Fibroblast of skin of right biceps (primary cell): Measurements from ENCODE around the gene KDM8.

Experiments used
- DNase-seq: peaks from one replicate; pipeline ENCODE4 v3.0.0-alpha.2; 2013

Gene KDM8

DNA sequence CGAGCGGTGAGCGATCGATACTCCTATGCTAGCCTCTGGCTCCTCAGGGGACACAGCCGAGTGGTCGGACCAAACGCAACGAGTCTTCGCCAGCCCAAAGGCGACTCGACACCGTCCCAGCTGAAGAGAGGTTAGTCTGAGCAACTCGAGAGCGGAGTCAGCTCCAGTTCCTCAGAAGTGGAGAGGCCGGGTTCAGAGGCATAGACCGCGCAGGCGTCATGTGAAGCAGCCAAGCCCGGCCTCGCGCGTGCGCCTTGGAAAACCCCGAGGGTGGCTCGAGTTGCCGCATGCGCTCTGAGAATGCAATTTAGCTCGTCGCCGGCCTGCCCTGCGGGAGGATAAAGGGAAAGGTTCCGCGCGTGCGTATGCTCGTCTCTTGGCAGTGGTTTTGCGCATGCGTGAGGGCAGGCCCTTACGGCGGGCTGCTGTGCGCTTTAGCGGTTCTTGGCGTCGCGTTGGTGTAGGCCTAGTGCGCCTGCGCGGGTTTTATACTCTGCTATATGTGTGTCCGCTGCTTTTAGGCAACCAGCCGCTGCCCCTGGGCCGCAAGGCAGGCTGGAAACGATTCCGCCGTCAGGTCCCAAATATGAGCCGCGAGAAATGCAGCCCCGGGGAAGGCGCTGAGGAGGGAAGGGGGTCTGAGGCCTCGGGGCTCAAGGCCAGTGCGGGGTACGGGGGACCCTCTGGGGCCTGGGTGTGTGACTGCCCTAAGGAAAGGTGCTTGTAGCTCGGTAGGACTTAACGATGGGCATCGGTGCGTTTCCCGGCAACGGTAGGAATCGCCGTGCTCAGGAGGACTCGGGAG is at the start of gene KDM8:
Gene KDM8, plus strand, starts transcription at position 20 of the 805 bp plus-strand sequence. CDS start 6,598 bp downstream, outside the sequence.
- peak; percentile 99 for DNase-seq

DNA sequence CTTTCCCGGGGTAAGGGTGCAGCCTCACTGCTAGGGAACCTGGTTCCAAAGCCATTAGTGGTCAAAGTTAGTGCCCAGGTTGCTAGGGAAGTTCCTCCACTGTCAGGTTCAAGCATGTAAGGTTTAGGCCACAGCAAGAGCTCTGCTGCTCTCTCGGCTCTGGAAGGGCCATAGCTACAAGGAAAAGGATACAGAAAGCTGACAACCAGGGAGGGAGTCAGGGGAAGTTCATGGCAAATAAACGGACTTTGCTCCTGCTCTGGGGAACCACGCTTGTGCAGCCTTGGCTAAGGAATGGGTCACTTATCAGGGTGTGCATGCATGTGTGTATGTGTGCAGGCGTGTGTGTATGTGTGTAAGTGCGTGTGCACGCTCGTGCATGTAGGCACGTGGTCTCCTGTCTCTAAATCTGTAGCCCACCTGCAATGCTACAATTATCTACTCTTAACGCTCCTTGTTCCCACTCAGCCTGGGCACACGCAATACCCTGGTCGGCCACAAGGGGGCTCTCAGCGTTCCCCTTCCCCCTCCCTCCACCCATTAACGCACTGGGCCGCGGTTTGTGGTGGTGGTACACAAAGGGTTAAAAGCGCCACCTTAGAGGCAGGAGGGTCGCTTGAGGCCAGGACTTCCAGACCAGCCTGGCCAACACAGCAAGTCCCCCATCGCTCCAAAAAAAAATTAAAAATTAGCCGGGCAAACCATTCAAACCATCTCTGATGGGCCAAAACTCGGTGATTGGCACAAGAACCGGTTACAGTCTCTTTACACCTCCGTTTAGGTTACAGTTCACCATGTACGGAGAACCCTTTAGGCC is 48.4 kb upstream of the KDM8 start:
- peak; percentile 35 for DNase-seq

DNA sequence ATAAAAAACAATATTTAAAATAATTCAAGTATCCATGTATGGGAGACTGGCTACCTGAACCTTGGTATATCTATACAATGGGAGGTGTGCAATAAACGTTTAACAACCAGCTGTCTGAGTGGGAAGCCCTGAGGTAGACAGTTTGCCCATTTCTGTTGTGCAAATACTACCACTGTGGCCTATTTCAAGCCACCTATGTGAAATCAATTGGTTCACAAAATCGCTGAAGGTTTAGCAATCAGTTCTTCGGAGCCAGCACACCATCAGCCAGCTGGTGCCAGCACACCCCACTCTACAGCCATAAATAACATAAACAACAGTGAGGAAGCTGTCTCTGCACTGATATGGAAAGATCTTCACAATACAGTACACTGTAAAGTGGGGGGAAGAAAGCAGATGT is 46.7 kb upstream of the KDM8 start:
- DNase-seq: no peak

DNA sequence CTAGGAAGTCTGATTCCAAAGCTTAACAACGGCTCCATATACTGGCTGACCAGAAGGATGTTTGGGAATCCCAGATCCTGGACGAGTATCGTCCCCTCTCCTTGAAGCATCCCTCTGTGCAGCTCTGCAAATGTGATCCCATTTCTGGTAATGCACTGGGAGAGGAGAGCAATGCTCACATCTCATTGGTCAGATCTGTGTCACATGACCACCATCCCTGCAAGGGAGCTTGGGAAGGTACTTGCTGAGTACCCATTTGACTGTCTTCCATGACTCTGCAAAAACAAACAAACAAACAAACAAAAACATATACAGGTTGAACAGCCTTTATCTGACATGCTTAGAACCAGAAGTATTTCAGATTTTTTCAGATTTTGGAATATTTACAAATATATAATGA is 41.9 kb upstream of the KDM8 start:
- no peak for DNase-seq

DNA sequence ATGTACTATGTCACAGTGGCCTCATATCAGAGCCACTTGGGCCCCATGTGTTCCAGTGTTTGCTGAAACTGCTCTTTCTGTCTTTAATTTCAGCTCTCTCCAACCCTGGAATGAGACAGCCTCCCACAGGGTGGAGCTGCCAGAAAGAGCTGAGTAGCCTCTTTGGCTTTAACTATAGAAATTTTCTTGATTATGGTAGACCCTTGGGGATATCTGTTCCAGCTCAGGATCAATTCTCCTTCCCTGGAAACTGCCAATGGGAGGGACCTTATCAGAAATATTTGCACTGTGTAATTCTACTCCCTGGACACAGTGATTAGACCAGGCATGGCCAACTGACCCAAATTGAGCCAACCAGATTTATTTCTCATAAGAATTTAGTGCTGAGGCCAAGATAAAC is 39.0 kb upstream of the KDM8 start:
- DNase-seq: no peak

DNA sequence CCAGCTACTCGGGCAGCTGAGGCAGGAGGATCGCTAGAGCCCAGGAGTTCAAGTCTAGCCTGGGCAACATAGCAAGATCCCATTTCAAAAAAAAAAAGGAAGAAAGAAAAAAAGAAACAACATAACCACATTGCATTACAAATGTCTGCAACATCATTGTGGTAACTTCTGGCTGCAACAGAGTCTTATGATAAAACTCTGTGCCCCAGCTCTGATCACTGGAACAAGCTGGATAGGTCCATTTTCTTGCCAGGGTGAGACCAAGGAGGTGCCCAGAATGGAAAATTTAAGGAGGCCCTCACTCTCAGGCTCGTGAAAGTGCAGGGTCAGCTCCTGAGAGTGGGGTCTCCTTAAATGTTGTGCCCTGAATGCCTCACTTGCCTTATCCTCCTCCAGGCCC is 37.8 kb upstream of the KDM8 start:
- no peak for DNase-seq

DNA sequence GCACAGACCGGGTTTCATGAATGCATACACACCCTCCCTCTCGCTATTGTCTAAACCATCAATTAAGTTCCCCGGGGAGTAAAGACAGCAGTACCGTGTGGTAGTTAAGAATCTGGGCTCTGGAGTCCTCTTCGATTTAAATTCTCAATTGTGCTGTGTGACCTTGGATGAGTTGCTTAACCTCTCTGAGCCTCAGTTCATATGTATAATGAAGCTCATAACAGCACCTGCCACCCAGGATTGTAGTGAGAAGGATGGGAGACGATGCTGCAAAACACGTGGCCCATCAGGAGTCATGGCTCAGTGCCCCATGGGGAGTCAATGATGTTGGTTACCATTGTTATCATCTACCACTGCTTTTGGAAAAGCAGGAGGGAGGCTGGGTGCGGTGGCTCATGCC is 34.5 kb upstream of the KDM8 start:
- no peak for DNase-seq

DNA sequence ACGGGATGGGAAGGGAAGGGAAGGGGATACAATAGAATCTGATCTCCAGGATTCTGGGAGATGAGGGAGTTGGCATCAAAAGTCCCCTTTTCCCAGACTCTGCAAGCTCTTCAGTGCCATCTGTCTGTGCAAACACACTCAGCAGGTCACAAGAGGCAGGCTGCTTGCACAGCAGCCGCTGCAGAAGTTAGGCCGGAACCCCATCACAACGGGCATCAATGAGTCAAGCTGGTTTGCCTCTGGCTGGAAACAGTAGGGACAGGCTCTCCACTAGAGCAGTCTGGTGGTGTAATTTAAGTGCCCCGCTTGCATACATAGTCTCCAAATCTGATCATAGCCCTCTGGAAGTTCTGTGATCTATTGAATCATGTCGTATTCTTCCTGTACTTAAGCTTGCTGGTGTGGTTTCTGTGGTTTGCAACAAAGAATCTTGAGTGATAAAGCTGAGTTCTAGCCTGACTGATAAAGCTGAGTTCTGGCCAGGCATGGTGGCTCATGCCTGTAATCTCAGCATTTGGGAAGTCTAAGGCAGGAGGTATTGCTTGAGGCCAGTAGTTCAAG is 33.7 kb upstream of the KDM8 start:
- DNase-seq: peak; percentile 82

DNA sequence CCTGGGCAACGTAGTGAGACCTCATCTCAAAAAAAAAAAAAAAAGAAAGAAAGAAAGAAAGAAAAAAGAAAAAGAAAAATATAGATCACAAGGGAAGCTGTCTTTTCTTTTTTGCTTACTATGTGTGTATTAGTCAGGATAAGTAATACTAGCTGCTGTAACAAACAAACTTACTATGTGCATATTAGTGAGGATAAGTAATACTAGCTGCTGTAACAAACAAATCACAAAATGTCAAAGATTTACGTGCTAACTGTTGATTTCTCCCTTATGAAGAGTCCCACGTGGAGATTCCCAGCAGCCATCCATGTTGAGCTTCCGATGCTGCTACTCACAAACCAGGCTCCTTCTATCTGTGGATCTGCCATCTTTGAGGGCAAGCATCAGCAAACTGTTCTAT is 31.7 kb upstream of the KDM8 start:
- DNase-seq: no peak

DNA sequence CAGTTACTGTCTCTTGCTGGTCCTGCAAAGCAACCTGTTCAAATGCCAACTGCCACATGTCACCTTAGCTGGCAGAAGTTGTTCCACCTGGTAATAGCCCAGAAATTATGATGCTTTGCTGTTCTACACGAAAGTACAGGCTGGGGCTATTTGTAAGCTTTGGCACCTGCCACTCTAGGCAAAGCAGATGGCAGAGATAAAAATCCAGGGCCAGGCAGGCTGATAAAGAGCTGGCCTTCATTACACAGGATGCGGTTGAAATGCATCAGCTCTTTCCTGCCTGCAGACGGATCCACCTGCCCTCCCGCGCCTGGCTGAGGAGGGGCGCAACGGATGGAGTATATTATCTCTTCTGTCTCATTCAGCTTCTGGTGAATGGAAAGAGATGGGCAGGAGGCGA is 29.3 kb upstream of the KDM8 start:
- no peak for DNase-seq

DNA sequence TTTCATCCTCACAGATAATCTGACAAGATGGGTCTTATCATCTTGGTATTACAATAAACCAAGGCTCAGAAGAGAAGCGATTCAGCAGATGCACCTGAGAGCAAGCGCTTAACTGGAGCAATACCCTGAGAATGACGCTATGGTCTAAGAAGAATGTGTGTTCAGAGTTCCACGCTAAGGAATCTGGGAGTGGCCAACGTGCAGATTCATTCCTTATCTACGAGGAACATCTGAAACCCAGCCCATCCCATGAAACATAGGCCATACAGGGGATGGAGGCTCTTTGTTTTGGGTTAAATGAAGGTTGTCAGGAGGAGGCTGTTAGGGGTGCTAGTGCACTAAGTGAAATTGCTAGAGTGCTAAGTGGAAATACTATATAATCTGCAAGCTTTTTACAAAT is 28.5 kb upstream of the KDM8 start:
- DNase-seq: peak; percentile 68

DNA sequence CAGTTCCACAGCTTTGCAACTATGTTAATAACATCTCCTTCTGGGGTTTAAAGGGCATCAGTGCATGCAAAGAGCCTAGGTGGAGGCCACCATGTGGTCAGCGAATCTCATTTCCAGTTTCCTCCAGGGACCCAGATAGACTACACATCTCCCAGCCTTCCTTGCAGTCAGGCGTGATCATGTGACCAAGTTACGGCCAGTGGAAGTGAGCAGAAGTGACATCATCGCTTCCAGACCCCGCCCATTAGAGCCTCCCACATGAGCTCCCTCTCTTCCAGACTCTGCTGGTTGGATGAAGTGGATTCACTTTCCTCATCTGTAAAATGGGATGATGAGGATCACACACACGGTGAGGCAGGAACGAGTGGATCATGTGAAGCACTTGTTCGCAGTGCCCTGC is 27.4 kb upstream of the KDM8 start:
- no peak for DNase-seq

DNA sequence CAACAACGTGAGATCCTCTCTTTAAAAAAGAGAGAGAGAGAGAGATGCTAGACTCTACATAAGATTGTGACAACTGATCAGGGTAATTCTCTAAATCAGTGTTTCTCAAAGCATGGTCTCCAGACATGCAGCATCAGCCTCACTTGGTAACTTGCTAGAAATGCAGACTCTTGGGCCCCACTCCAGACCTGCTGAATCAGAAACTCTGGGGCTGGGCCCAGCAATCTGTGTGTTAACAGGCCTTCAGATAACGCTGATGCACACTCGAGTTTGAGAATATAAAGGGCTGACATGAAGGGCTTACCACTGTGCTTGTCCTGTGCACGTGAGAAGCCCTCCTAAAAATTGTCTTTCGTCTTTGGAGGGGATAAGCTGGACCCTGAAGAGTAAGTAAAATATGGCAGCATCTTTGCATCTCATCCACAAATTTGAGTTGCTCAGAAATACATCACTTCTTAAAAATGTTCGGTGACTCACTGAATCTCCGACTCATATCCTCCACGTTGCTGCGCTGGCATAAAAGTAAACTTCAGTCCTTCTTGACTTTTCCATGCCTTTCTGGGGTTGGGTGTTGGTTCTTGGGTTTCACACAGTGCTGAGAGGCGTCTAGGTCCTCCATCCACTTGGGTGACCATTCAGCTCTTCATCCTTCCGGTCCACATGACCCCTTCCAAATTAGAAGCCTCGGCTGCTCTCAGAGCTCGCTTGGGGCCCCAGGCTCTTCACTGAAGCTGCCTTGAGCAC is 26.1 kb upstream of the KDM8 start:
- DNase-seq: peak; percentile 89

DNA sequence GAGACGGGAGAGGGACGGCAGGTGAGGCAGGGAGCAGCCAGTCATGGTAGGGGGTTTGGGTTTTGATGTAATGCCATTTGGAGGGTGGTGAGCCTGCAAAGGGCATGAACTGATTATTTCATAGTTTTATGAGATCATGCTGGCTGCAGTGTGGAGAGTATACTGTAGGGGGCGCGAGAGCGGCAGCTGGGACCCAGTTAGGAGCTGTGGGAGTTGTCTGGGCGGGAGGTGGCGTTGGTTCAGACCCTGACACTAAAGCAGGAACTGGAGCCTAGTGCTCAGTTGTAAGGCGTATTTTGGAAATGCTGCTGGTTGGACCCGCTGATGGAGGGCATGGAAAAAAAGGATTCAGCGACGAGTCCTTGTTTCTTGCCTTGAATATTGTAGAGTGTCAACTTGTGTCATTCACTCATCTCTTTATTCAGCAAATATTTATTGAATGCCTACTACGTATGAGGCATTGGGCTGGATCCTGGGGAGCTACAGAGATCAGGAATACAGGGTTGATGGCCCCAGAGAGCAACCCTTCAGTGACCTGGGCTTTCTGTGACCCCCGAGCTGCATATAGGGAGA is 23.7 kb upstream of the KDM8 start:
- DNase-seq: peak; percentile 61

DNA sequence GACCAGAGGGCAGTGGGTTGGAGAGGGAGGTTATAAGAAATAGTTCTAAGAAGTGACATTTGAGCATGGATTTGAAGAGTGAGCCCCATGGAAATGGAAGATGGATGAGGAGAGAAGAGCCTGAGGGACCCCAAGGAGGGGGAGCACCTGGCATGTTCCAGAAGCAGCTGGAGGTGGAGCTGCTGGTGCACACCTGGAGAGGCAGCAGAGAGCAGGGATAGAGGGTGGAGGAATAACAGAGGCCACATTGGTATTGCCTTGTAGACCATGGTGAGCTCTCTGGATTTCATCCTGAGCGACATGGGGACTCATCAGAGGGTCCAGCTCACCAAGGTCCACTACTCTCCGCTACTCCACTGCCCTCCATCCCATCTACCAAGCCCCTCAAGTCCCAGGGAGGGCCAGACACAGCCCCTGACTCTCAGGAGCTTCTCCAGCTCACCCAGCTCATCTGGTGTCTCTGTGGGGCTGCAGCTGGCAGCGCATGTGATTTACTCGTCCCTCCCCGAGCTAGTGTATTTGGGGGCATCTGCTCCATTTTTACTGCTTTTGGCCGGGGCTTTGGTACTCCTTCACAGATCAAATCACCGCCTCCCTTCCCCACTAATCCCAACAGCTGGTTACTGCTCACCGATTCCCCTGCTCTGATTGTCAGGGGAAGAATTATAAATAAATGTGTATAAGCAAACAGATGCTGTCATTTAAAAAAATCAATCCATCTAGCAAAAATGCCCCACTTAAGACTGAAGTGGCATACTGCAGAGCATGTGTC is 22.1 kb upstream of the KDM8 start:
- no peak for DNase-seq

DNA sequence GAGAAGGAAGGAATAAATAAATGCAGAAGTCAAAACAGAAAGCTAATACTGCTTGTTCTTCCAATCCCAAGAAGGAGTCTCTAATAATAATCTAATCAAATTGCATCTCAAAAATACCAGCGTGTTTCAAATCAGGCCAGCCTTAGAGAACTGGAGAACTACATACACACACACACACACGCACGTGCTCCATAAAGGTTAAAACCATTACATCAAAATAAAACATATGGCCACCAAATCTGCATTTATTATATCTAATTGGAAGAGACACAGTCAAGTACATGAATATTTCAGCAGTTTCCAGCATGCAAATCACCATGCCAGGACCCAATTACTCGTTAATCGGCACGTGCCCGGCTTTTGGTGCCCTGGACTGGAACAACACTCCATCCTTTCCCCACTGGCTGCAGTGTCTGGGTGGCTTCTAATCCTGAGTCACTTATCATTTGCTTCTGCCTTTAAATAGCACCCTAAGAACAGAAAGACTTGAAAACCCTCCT is 20.4 kb upstream of the KDM8 start:
- DNase-seq: no peak

DNA sequence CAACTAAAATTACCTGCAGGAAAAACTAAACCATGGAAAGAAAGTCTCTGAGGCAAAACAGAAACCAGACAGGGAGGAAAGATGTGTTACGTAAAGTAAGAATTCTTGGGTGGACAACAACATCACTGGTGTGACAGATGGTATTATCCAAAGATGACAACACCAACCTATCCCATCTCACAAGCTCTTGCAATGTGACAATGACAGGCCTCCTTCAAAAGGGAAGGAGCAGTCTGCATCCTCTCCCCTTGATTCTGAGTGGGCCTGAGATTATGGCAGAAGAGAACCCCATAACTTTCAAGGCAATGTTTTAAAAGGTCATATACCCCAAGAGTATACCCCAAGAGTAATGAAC is 17.6 kb upstream of the KDM8 start:
- DNase-seq: no peak

DNA sequence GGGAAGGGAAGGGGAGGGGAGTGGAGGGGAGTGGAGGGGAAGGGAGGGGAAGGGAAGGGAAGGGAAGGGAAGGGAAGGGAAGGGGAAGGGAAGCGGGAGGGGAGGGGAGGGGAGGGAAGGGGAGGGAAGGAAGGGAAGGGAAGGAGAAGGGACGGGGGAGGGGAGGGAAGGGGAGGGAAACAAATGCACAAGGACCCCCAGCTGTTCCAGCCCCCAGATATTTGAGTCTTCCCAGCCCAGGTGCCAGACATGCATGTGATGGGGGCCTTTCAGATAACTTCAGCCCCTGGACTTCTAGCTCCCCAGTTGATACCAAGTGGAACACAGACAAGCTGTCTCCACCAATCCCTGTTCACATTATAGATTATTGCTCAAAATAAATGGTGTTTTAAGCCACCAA is 14.7 kb upstream of the KDM8 start:
- DNase-seq: no peak

DNA sequence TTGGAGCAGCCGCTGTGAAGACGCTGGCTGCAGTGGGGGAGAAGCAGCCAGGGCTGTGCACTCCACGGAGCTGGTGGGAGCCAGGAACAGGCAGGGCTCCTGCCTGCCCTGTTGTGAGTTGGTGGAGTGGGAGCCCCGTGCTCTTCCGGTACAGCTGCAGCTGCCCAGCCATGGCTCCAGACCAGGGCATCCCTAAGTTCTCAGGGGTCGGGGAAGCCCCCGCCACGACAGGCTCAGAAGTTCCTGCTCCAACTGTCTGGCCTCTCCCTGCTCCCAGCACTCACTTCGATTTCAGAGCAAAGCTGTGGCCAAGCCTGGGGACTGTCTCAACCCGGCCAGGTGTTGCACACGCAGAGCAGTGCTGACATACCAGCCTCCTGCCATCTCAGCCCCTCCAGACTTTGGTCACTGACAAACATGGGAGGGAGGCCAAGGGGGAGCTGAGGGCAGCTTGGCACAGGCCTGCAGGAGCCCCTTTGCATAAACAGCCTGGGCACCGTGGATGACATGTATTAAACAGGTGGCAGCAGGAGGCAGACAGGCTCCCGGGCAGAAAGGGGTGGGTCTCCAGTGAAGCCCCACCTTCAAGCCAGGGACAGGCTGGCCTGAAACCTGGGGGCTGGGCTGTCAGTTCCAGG is 13.9 kb upstream of the KDM8 start:
- DNase-seq: no peak

DNA sequence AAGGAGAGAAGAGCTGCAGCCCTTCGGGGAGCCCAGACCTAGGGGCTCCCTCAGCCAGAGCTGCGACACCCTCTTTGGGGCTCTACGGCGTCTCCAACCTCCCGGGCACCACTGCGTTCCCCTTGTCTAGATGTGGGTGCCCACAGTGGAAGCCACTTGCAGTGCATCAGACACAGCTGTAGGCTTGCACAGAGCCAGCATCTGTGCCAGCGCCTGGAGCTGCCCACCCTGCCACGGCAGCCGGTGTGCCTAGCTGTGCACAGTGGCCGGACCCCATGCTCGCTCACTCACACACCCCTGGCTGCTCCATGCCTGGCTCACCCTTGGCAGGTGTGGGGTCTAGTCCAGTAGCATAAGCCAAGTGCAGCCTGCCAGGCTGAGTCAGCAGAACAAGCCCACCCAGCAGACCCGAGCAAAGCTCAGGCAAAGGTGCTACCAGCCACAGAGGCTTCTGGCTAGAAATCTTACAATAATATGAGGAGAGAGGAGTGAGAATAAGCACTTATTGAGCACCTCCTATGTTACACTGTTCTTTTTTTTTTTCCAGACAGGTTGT is 12.9 kb upstream of the KDM8 start:
- no peak for DNase-seq

DNA sequence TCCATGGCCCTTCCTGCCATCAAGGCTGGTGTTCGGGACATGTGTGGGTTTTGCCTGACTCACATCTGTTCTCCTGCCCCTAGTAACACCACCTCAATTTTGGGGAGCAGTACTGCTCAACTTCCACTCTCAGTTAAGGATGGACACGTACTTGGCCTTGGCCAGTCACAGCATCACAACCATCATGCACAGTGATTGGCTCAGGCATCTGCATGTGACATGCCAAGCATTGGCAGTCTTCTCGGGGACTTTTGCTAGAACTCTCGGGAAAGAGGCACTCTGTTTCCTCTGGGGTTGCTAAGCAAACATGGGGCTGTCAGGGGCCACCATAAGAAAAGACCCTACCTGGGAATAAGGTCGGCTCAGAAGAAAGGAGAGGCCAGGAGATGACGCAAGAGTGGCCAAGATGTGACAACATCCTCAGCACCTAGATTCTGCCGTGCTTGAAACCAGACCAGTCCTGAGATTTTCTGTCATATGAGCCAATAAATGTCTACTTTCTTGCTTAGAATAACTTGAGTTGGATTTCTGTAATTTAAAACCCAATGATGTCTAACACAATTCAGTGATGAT is 11.9 kb upstream of the KDM8 start:
- DNase-seq: no peak
